GM23248 (cell line): ENCODE data around the gene TBC1D2.

Source experiments
- EZH2 ChIP-seq: fragments of 200-600 bp; sonication (generic); IDR thresholded peaks from 2 replicates; pipeline ENCODE4 v1.6.1; 2018; ENCODE audit warnings: antibody characterized with exemption, mild to moderate bottlenecking; ENCODE audit not compliant: insufficient read depth, poor library complexity, severe bottlenecking
- EZH2phosphoT487 ChIP-seq: fragments of 200-600 bp; sonication (generic); IDR thresholded peaks from 2 replicates; pipeline ENCODE4 v1.6.1; 2018; ENCODE audit warnings: antibody characterized with exemption, moderate library complexity, mild to moderate bottlenecking, low read depth; ENCODE audit not compliant: insufficient read depth

DNA sequence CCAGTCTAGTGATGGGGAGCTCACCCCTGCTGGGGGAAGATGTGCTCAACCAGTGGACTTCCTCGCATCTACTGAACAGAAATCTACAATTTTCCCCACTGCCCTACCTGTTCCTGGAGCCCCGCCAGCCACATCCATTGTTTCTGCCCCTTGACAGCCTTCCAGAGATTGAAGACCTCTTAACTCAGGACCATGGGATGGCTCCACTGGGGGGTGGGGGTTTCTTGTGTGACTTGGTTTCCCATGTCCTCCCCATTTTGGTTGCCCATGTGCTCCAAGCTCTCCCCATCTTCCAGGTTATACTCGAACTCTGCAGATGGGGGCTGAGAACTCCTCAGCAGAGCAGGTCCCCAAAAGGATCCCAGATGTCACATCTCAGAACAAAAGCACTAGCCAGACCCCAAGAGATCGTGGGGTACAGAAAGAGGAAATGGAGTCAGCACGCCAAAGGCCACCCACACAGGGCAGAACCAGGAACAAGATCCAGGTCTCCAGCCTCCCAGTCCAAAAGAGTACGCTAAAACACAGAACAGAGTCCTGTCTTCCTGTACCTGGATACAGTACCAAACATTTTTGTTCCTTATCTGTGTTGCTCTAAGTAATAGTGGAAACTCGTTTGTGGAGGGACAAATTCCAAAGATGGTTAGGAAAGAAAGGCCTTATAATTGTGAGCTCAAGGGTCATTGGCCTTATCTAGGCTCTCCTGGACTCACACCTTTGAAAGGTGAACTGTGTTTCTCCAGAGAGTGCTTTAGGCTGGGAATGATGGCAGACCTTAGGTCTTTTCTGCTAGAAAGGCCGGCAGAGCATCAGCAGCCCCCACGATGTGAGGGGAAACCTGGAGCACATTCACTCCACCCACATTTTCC lies 78.8 kb downstream of the TBC1D2 start:
- no peak for TF ChIP-seq EZH2
- TF ChIP-seq EZH2phosphoT487: no peak
